ENCODE data around the gene GRID1. TPM values are rescaled to one million over a fixed set of nuclear protein-coding genes. Genes with fewer than 3 reads are reported as not detected.

The GRID1 gene
- total RNA-seq, 3 donors from 2014 or later, result 2.3 to 8.5 (median 5.9) TPM

DNA sequence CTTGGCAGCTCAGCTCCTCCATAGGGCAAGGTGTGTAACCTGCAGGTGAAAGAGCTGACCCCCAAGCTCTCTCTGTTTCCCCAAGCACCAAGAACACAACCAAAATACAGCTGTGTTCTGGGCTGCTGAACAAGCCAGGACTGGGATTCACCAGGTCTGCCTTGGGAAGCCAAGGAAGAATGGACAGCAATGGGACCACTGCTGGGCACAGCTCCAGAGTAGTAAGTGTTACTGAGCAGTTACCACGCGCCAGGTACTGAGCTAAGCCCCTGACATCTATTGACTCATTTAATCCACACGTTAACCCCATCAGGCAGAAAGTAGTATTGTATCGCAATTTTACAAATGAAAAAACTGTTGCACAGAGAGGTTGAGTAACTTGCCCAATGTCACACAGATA lies 168.3 kb downstream of the GRID1 start:
- DNase-seq (ENCODE audit: low spot score in 2 of 2), result no peak
- TF ChIP-seq POLR2A (IDR thresholded peaks at IDR 0.05) (no peak), POLR2AphosphoS5 (IDR thresholded peaks at IDR 0.05) (no peak)
- TF ChIP-seq, protein P1, sequence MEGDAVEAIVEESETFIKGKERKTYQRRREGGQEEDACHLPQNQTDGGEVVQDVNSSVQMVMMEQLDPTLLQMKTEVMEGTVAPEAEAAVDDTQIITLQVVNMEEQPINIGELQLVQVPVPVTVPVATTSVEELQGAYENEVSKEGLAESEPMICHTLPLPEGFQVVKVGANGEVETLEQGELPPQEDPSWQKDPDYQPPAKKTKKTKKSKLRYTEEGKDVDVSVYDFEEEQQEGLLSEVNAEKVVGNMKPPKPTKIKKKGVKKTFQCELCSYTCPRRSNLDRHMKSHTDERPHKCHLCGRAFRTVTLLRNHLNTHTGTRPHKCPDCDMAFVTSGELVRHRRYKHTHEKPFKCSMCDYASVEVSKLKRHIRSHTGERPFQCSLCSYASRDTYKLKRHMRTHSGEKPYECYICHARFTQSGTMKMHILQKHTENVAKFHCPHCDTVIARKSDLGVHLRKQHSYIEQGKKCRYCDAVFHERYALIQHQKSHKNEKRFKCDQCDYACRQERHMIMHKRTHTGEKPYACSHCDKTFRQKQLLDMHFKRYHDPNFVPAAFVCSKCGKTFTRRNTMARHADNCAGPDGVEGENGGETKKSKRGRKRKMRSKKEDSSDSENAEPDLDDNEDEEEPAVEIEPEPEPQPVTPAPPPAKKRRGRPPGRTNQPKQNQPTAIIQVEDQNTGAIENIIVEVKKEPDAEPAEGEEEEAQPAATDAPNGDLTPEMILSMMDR (IDR thresholded peaks at IDR 0.05), result no peak

DNA sequence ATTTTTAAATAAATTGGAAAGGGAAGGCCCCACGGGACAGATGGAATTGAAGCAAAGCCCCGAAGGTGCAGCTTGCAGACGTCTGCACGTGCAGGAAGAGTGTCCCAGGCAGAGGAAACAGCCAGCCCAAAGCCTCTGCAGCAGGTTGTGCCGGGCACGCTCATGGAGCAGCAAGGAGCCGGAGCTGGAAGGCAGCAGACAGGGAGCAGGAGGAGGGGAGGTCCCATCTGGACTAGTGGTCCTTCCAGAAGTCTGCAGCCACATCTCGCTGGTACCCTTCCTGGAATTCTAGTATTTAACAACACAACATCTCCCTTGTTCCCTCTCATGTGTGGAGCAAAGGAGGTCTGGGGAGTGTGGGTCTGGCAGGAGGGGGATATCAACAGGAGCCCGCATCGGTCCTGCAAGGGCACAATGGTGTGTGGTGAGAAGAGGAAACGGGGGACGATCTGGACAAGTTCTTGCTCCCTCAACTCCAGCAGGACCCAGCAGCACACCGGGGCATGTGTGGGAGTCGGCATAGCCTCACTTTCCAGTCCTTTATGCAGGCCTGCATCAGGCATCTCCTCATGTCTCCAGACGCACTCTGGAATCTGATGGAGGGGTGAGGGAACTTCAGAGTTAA lies 169.3 kb downstream of the GRID1 start:
- Histone ChIP-seq H3K27ac (no peak overlapping the region), H3K9me3 (no peaks in the 10 kb centered on the region), H3K4me1 (no peaks in the 10 kb centered on the region), H3K27me3 (no peaks in the 10 kb centered on the region), H3K36me3 (no peaks in the 10 kb centered on the region), H3K4me3 (no peak overlapping the region)
- TF ChIP-seq POLR2A (IDR thresholded peaks at IDR 0.05) (no peak), POLR2AphosphoS5 (IDR thresholded peaks at IDR 0.05) (no peak)
- TF ChIP-seq, protein P1 (IDR thresholded peaks at IDR 0.05), result no peak
- intact Hi-C loops (cut with DNase I; ENCODE audit: low total_unique reads), result no loop called here
- no peak for DNase-seq (ENCODE audit: low spot score in 2 of 2)

More for the DNA sequence above, 168.3 kb downstream of the GRID1 start:
- H3K27me3 ChIP-seq, result no peaks in the 10 kb centered on the region
- no peaks in the 10 kb centered on the region for H3K4me1 ChIP-seq
- H3K27ac ChIP-seq, result no peak overlapping the region
- no peaks in the 10 kb centered on the region for H3K36me3 ChIP-seq
- intact Hi-C loops (cut with DNase I; ENCODE audit: low total_unique reads), result no loop called here
- no peak overlapping the region for H3K4me3 ChIP-seq
- no peaks in the 10 kb centered on the region for H3K9me3 ChIP-seq

DNA sequence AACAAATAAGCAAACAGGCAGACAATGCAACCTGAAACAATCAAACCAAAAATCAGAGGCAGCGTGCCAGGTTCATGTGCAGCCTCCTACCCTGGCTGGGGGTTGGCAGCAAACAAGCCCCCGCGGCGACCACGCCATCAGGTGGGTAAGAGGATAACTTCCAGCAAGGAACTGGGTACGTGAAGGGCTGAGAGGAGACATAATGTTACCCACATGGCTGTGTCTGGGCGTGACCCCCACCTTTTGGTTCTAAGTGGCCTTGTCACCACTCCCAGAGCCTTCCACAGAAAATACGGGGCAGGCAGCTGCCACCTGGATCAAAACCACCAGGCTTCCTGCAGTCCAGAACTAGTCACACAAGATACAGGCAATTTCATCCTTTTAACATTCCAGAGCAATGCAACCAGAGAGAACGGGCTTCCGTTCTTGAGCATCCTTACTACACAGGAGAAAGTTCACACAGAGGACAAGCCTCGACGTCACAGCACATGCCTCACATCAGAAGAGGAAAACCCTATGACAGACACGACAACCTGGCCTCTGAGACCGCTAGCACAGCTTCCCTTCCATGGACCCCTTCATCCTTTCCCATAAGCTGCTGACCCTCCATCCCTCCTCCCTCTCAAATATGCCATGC lies 171.0 kb downstream of the GRID1 start:
- Histone ChIP-seq H3K36me3 (no peaks in the 10 kb centered on the region), H3K27ac (no peak overlapping the region), H3K9me3 (no peaks in the 10 kb centered on the region), H3K4me3 (no peak overlapping the region), H3K4me1 (no peaks in the 10 kb centered on the region), H3K27me3 (no peaks in the 10 kb centered on the region)
- intact Hi-C loops (cut with DNase I; ENCODE audit: low total_unique reads), result no loop called here
- no peak for DNase-seq (ENCODE audit: low spot score in 2 of 2)
- TF ChIP-seq POLR2AphosphoS5 (IDR thresholded peaks at IDR 0.05) (no peak), POLR2A (IDR thresholded peaks at IDR 0.05) (no peak)
- TF ChIP-seq, protein P1 (IDR thresholded peaks at IDR 0.05), result no peak

DNA sequence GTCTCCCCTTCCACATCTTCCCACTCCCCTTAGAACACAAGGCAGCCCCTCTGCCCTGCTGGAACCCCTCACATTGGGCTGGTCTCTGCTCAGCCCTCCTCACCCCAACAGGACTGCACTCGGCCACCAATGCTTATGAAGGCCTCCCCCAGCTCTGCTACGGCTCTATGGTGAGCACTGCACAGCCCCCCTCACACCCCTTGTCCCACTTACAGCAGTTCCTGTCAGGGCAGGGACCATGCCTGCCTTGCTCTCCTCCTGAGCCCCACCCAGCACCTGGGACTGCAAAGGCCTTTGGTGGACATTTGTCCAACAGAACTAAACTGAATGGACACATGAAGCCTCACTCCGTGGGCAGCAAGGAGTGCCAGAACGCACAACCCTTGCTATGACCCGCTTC lies 171.9 kb downstream of the GRID1 start:
- no peak overlapping the region for H3K4me3 ChIP-seq
- intact Hi-C loops (cut with DNase I; ENCODE audit: low total_unique reads), result no loop called here
- DNase-seq (ENCODE audit: low spot score in 2 of 2), result no peak

DNA sequence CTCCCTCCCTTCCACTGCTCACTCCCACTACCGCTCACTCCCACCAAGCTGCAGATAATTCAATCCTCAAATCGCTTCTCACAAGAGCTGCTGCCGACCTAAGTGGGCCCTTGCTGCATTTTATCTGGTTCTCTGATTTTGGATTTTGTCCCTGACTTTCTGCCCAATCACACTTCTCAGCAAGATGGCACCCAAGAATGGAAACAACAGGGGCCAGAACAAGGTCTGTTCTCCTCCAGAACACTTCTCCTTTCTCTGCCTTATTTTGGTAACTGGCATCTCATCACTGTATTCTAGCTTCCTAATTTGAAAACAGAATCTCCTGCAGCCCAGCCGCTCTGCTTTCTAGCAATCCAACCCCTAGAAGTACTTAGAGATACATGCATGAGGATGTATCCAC lies 172.8 kb downstream of the GRID1 start:
- H3K9me3 ChIP-seq, result no peaks in the 10 kb centered on the region
- no peak for DNase-seq (ENCODE audit: low spot score in 2 of 2)
- H3K36me3 ChIP-seq, result no peaks in the 10 kb centered on the region
- H3K4me3 ChIP-seq, result no peak overlapping the region
- no peaks in the 10 kb centered on the region for H3K4me1 ChIP-seq
- TF ChIP-seq, protein P1 (IDR thresholded peaks at IDR 0.05), result no peak
- TF ChIP-seq POLR2A (IDR thresholded peaks at IDR 0.05), result no peak
- TF ChIP-seq POLR2AphosphoS5 (IDR thresholded peaks at IDR 0.05), result no peak
- H3K27ac ChIP-seq, result no peak overlapping the region
- intact Hi-C loops (cut with DNase I; ENCODE audit: low total_unique reads), result no loop called here
- no peaks in the 10 kb centered on the region for H3K27me3 ChIP-seq

More for the DNA sequence above, 171.9 kb downstream of the GRID1 start:
- no peaks in the 10 kb centered on the region for H3K27me3 ChIP-seq
- no peak overlapping the region for H3K27ac ChIP-seq
- H3K4me1 ChIP-seq, result no peaks in the 10 kb centered on the region
- no peaks in the 10 kb centered on the region for H3K36me3 ChIP-seq
- TF ChIP-seq, protein P1 (IDR thresholded peaks at IDR 0.05), result no peak
- TF ChIP-seq POLR2AphosphoS5 (IDR thresholded peaks at IDR 0.05), result no peak
- TF ChIP-seq POLR2A (IDR thresholded peaks at IDR 0.05), result no peak
- no peaks in the 10 kb centered on the region for H3K9me3 ChIP-seq

Data from breast epithelium (tissue), 4 donors.